H9 (cell line): ENCODE measurements around the gene AHI1. TPM values are rescaled to one million over a fixed set of nuclear protein-coding genes. Genes with fewer than 3 reads are reported as not detected.
A peak's percentile ranks its signal among the peaks of the same experiment; 100 is the strongest.

ENCODE experiments used
- DNase-seq: peaks from one replicate; pipeline ENCODE4 v3.0.0-alpha.2; 2017
- H2AFZ ChIP-seq: one replicate; pipeline ENCODE4 v1.6.1; 2013; ENCODE audit warnings: mild to moderate bottlenecking, low read length, control low read depth, moderate library complexity
- H2AK5ac ChIP-seq: 2 replicates; pipeline ENCODE4 v1.6.1; 2013; ENCODE audit warnings: low read length, control low read depth, mixed read lengths; ENCODE audit not compliant: insufficient read length
- H2BK120ac ChIP-seq: one replicate; pipeline ENCODE4 v1.6.1; 2013; ENCODE audit warnings: low read depth, mild to moderate bottlenecking, low read length, control low read depth, inconsistent platforms; ENCODE audit not compliant: poor library complexity, severe bottlenecking
- H2BK12ac ChIP-seq: 2 replicates; pipeline ENCODE4 v1.6.1; 2013; ENCODE audit warnings: low read length, control low read depth, mixed read lengths, low read depth; ENCODE audit not compliant: insufficient read length
- H2BK15ac ChIP-seq: 2 replicates; pipeline ENCODE4 v1.6.1; 2013; ENCODE audit warnings: low read depth, low read length, control low read depth
- H2BK20ac ChIP-seq: one replicate; pipeline ENCODE4 v1.6.1; 2013; ENCODE audit warnings: low read depth, mild to moderate bottlenecking, low read length, control low read depth, inconsistent platforms; ENCODE audit not compliant: poor library complexity, severe bottlenecking
- H2BK5ac ChIP-seq: 2 replicates; pipeline ENCODE4 v1.6.1; 2013; ENCODE audit warnings: low read length, control low read depth, mixed read lengths; ENCODE audit not compliant: insufficient read length
- H3K14ac ChIP-seq: 2 replicates; pipeline ENCODE4 v1.6.1; 2013; ENCODE audit warnings: low read length, control low read depth; ENCODE audit not compliant: insufficient read depth
- H3K18ac ChIP-seq: 2 replicates; pipeline ENCODE4 v1.6.1; 2013; ENCODE audit warnings: low read depth, mild to moderate bottlenecking, mixed read lengths, low read length, control low read depth; ENCODE audit not compliant: insufficient read length
- H3K23ac ChIP-seq: 2 replicates; pipeline ENCODE4 v1.6.1; 2013; ENCODE audit warnings: low read length, control low read depth, mixed read lengths, low read depth; ENCODE audit not compliant: insufficient read length
- H3K23me2 ChIP-seq: 2 replicates; pipeline ENCODE4 v1.6.1; 2013; ENCODE audit warnings: low read depth, mild to moderate bottlenecking, mixed read lengths, low read length, control low read depth; ENCODE audit not compliant: insufficient read length, poor library complexity, severe bottlenecking
- H3K27ac ChIP-seq: 2 replicates; pipeline ENCODE4 v1.5.1; 2013; ENCODE audit warnings: low read length, control low read depth, mixed read lengths, low read depth; ENCODE audit not compliant: insufficient read length
- H3K27me3 ChIP-seq: 2 replicates; pipeline ENCODE4 v1.6.1; 2013; ENCODE audit warnings: low read length, control low read depth, inconsistent platforms; ENCODE audit not compliant: insufficient read depth
- H3K4ac ChIP-seq: 2 replicates; pipeline ENCODE4 v1.6.1; 2013; ENCODE audit warnings: low read depth, mild to moderate bottlenecking, control low read depth, inconsistent platforms, low read length, moderate library complexity
- H3K4me1 ChIP-seq: 2 replicates; pipeline ENCODE4 v1.6.1; 2013; ENCODE audit warnings: low read length, control low read depth, inconsistent platforms; ENCODE audit not compliant: insufficient read depth
- H3K4me2 ChIP-seq: 2 replicates; pipeline ENCODE4 v1.6.1; 2013; ENCODE audit warnings: low read length, control low read depth, mixed read lengths; ENCODE audit not compliant: insufficient read length, insufficient read depth
- H3K56ac ChIP-seq: 2 replicates; pipeline ENCODE4 v1.6.1; 2013; ENCODE audit warnings: low read depth, mild to moderate bottlenecking, mixed read lengths, low read length, control low read depth; ENCODE audit not compliant: insufficient read length
- H3K79me1 ChIP-seq: 2 replicates; pipeline ENCODE4 v1.6.1; 2013; ENCODE audit warnings: low read depth, mild to moderate bottlenecking, moderate library complexity, low read length, control low read depth, inconsistent platforms; ENCODE audit not compliant: insufficient read depth, poor library complexity, severe bottlenecking
- H3K79me2 ChIP-seq: 2 replicates; pipeline ENCODE4 v1.6.1; 2013; ENCODE audit warnings: low read length, control low read depth, inconsistent platforms; ENCODE audit not compliant: insufficient read depth
- H3K9ac ChIP-seq: 2 replicates; pipeline ENCODE4 v1.6.1; 2013; ENCODE audit warnings: low read length, control low read depth, mixed read lengths; ENCODE audit not compliant: insufficient read length; ENCODE audit errors: extremely low read depth
- H3K9me3 ChIP-seq: one replicate; pipeline ENCODE4 v1.6.1; 2013; ENCODE audit warnings: low read depth, low read length, inconsistent platforms; ENCODE audit not compliant: control insufficient read depth
- H3T11ph ChIP-seq: one replicate; pipeline ENCODE4 v1.6.1; 2013; ENCODE audit warnings: mild to moderate bottlenecking, low read length, control low read depth, inconsistent platforms
- H4K20me1 ChIP-seq: one replicate; pipeline ENCODE4 v1.6.1; 2013; ENCODE audit not compliant: control insufficient read depth, insufficient read length, insufficient read depth
- H4K5ac ChIP-seq: 2 replicates; pipeline ENCODE4 v1.6.1; 2013; ENCODE audit warnings: low read depth, mild to moderate bottlenecking, mixed read lengths, low read length, control low read depth; ENCODE audit not compliant: insufficient read length
- H4K8ac ChIP-seq: replicated peaks from 2 replicates; pipeline ENCODE4 v1.6.1; 2013; ENCODE audit warnings: low read length, control low read depth, mixed read lengths, low read depth; ENCODE audit not compliant: insufficient read length
- H4K91ac ChIP-seq: 2 replicates; pipeline ENCODE4 v1.6.1; 2013; ENCODE audit warnings: low read depth, mild to moderate bottlenecking, moderate library complexity, mixed read lengths, low read length, control low read depth; ENCODE audit not compliant: insufficient read length
- H3K27ac Mint-ChIP-seq, 3 experiments: 2 replicates in 2 of 3; 3 replicates in 1 of 3; pipeline ENCODE4 v1.8.0; 2020 to 2021; ENCODE audit warnings: mixed read lengths in 3 of 3, mild to moderate bottlenecking in 1 of 3, moderate library complexity in 1 of 3
- H3K27me3 Mint-ChIP-seq: 2 replicates; pipeline ENCODE4 v1.8.0; 2021; ENCODE audit warnings: low read depth, mild to moderate bottlenecking, moderate library complexity, mixed read lengths
- H3K36me3 Mint-ChIP-seq, 3 experiments: 2 replicates in 2 of 3; 3 replicates in 1 of 3; pipeline ENCODE4 v1.8.0; 2020 to 2021; ENCODE audit warnings: low read depth in 3 of 3, mixed read lengths in 3 of 3; ENCODE audit not compliant: insufficient read depth in 1 of 3
- H3K4me1 Mint-ChIP-seq, 2 experiments: 2 replicates each; pipeline ENCODE4 v1.8.0; 2020; ENCODE audit warnings: mixed read lengths in 2 of 2
- H3K4me3 Mint-ChIP-seq, 2 experiments: 2 replicates in 1 of 2; 3 replicates in 1 of 2; pipeline ENCODE4 v1.8.0; 2020 to 2021; ENCODE audit warnings: mild to moderate bottlenecking in 2 of 2, mixed read lengths in 2 of 2, moderate library complexity in 1 of 2
- H3K9me3 Mint-ChIP-seq, 2 experiments: 2 replicates in 1 of 2; 3 replicates in 1 of 2; pipeline ENCODE4 v1.8.0; 2020; ENCODE audit warnings: mild to moderate bottlenecking in 2 of 2, mixed read lengths in 2 of 2, moderate library complexity in 1 of 2
- WGBS: extraction: QIAGEN DNeasy Blood & Tissue Kit; methylation state at CpG from one replicate; pipeline ENCODE4 v1.1.7; 2013; ENCODE audit warnings: missing lambda C conversion rate, low lambda C conversion rate, mixed read lengths; ENCODE audit not compliant: insufficient read length; ENCODE audit errors: extremely low coverage; 5-methylcytosine and 5-hydroxymethylcytosine counted together
- total RNA-seq: library from RNA; stranded (reverse); gene quantifications from 2 replicates; pipeline ENCODE4 v1.2.1, GENCODE V29; 2021
- TF ChIP-seq, protein P1 (sequence below): fragments of 200-600 bp; sonication (generic); conservative IDR thresholded peaks from 3 replicates; pipeline ENCODE4 v1.8.0; 2021; ENCODE audit warnings: antibody characterized with exemption, mild to moderate bottlenecking

AHI1 gene
- total RNA-seq, 1 experiment from 2014 or later: 9.9 TPM

DNA sequence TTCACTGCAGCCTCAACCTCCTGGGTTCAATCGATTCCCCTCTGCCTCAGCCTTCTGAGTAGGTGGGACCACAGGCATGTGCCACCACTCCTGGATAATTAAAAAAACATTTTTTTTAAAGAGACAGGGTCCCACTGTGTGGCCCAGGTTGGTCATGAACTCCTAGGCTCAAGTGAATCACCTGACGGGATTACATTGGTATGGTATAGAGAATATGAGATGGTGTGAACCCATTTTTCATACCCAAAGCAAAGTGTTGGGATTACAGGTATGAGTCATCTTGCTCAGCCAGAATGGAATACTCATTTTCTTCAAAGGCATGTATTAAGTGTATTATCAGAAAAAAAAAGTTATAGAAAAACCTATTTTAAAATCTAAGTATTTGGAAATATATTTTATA, 114.2 kb downstream of the AHI1 start:
- H4K8ac ChIP-seq: no peak overlapping the region
- no peak for DNase-seq
- no peak overlapping the region for H2BK120ac ChIP-seq
- no peak overlapping the region for H2AK5ac ChIP-seq
- no peaks in the 10 kb centered on the region for H3K4me1 ChIP-seq
- no peaks in the 10 kb centered on the region for H3K9me3 Mint-ChIP-seq
- H3K4me3 Mint-ChIP-seq: no peak overlapping the region
- no peak overlapping the region for H3K4ac ChIP-seq
- TF ChIP-seq, protein P1, sequence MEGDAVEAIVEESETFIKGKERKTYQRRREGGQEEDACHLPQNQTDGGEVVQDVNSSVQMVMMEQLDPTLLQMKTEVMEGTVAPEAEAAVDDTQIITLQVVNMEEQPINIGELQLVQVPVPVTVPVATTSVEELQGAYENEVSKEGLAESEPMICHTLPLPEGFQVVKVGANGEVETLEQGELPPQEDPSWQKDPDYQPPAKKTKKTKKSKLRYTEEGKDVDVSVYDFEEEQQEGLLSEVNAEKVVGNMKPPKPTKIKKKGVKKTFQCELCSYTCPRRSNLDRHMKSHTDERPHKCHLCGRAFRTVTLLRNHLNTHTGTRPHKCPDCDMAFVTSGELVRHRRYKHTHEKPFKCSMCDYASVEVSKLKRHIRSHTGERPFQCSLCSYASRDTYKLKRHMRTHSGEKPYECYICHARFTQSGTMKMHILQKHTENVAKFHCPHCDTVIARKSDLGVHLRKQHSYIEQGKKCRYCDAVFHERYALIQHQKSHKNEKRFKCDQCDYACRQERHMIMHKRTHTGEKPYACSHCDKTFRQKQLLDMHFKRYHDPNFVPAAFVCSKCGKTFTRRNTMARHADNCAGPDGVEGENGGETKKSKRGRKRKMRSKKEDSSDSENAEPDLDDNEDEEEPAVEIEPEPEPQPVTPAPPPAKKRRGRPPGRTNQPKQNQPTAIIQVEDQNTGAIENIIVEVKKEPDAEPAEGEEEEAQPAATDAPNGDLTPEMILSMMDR: no peak
- no peaks in the 10 kb centered on the region for H3K27me3 Mint-ChIP-seq
- H2BK5ac ChIP-seq: no peak overlapping the region
- no peak overlapping the region for H3K23ac ChIP-seq
- H4K5ac ChIP-seq: no peak overlapping the region
- no peak overlapping the region for H3K27ac Mint-ChIP-seq
- H2BK12ac ChIP-seq: no peak overlapping the region
- no peak overlapping the region for H3K4me2 ChIP-seq
- peak overlapping the region; percentile 75 for H2BK20ac ChIP-seq
- no peak overlapping the region for H3K9ac ChIP-seq
- H3K56ac ChIP-seq: no peak overlapping the region
- H3K23me2 ChIP-seq: no peaks in the 10 kb centered on the region
- H2AFZ ChIP-seq: no peak overlapping the region
- no peaks in the 10 kb centered on the region for H3K79me2 ChIP-seq
- no peaks in the 10 kb centered on the region for H4K20me1 ChIP-seq
- no peaks in the 10 kb centered on the region for H3K27me3 ChIP-seq
- peaks cover 2 to 5% of the 10 kb centered on the region in 2 experiments; a peak in 3 of 4 replicates for H3K4me1 Mint-ChIP-seq
- no peak overlapping the region for H3T11ph ChIP-seq
- no peak overlapping the region for H2BK15ac ChIP-seq
- H3K9me3 ChIP-seq: no peaks in the 10 kb centered on the region
- no peak overlapping the region for H4K91ac ChIP-seq
- no CpG with 5 or more reads among the region's 2 CpGs for whole genome bisulfite sequencing
- no peak overlapping the region for H3K18ac ChIP-seq
- H3K27ac ChIP-seq: no peak overlapping the region
- no peaks in the 10 kb centered on the region for H3K36me3 Mint-ChIP-seq
- H3K14ac ChIP-seq: no peak overlapping the region
- no peaks in the 10 kb centered on the region for H3K79me1 ChIP-seq
